GM23338 (cell line): ENCODE data around the gene NUCB2. TPM values are rescaled to one million over a fixed set of nuclear protein-coding genes. Genes with fewer than 3 reads are reported as not detected.

ENCODE experiments used
- ATAC-seq: fragments of 200-7000 bp; cut with Tn5 transposase; 3 replicates; pipeline ENCODE4 v1.9.1; 2020
- DNase-seq: peaks from one replicate; pipeline ENCODE4 v3.0.0-alpha.2; 2015; ENCODE audit warnings: low spot score
- H2AFZ ChIP-seq: fragments of 200-600 bp; sonication (generic); 2 replicates; pipeline ENCODE4 v1.8.0; 2016; ENCODE audit warnings: antibody characterized with exemption, mild to moderate bottlenecking, moderate library complexity
- H3F3A ChIP-seq: fragments of 200-600 bp; sonication (generic); replicated peaks from 2 replicates; pipeline ENCODE4 v1.8.0; 2017; ENCODE audit warnings: antibody characterized with exemption, mixed run types, low read depth
- H3K27ac ChIP-seq: fragments of 200-600 bp; sonication (generic); 2 replicates; pipeline ENCODE4 v1.6.1; 2016; ENCODE audit warnings: low read depth
- H3K27me3 ChIP-seq: fragments of 200-600 bp; sonication (generic); 2 replicates; pipeline ENCODE4 v1.8.0; 2016; ENCODE audit warnings: mild to moderate bottlenecking, mixed run types, moderate library complexity; ENCODE audit not compliant: insufficient read depth
- H3K36me3 ChIP-seq: fragments of 200-600 bp; sonication (generic); 2 replicates; pipeline ENCODE4 v1.8.0; 2016; ENCODE audit warnings: mild to moderate bottlenecking; ENCODE audit not compliant: insufficient read depth
- H3K4me1 ChIP-seq: fragments of 200-600 bp; sonication (generic); 2 replicates; pipeline ENCODE4 v1.8.0; 2016; ENCODE audit warnings: mild to moderate bottlenecking, moderate library complexity; ENCODE audit not compliant: insufficient read depth
- H3K4me2 ChIP-seq: fragments of 200-600 bp; sonication (generic); 2 replicates; pipeline ENCODE4 v1.7.1; 2017; ENCODE audit warnings: mixed run types
- H3K4me3 ChIP-seq: fragments of 200-600 bp; sonication (generic); 2 replicates; pipeline ENCODE4 v1.6.1; 2016; ENCODE audit warnings: mixed run types
- H3K79me2 ChIP-seq: fragments of 200-600 bp; sonication (generic); replicated peaks from 2 replicates; pipeline ENCODE4 v1.8.0; 2017; ENCODE audit warnings: mild to moderate bottlenecking; ENCODE audit not compliant: insufficient read depth
- H3K9me2 ChIP-seq: fragments of 200-600 bp; sonication (generic); 2 replicates; pipeline ENCODE4 v1.8.0; 2017; ENCODE audit not compliant: insufficient read depth
- H4K20me1 ChIP-seq: fragments of 200-600 bp; sonication (generic); replicated peaks from 2 replicates; pipeline ENCODE4 v1.8.0; 2017; ENCODE audit warnings: mild to moderate bottlenecking; ENCODE audit not compliant: insufficient read depth
- H3K27ac Mint-ChIP-seq: 2 replicates; pipeline ENCODE4 v1.8.0; 2020; ENCODE audit warnings: inconsistent platforms, mild to moderate bottlenecking, moderate library complexity, mixed read lengths
- H3K27me3 Mint-ChIP-seq: 3 replicates; pipeline ENCODE4 v1.8.0; 2022; ENCODE audit warnings: low read depth, mild to moderate bottlenecking, moderate library complexity, mixed read lengths, inconsistent platforms; ENCODE audit not compliant: insufficient read depth, poor library complexity
- H3K36me3 Mint-ChIP-seq: 3 replicates; pipeline ENCODE4 v1.8.0; 2021; ENCODE audit warnings: low read depth, mild to moderate bottlenecking, inconsistent platforms, moderate library complexity, mixed read lengths
- H3K4me1 Mint-ChIP-seq: 3 replicates; pipeline ENCODE4 v1.8.0; 2020; ENCODE audit warnings: mild to moderate bottlenecking, inconsistent platforms, mixed read lengths
- H3K4me3 Mint-ChIP-seq: 3 replicates; pipeline ENCODE4 v1.8.0; 2021; ENCODE audit warnings: moderate library complexity, mild to moderate bottlenecking, inconsistent platforms, mixed read lengths
- H3K9me3 Mint-ChIP-seq: 3 replicates; pipeline ENCODE4 v1.8.0; 2020; ENCODE audit warnings: moderate library complexity, mild to moderate bottlenecking, inconsistent platforms, mixed read lengths
- ETS1 ChIP-seq: IDR thresholded peaks from 2 replicates; pipeline ENCODE4 v1.6.1; 2016; ENCODE audit warnings: antibody characterized with exemption
- EZH2 ChIP-seq: fragments of 200-600 bp; sonication (generic); IDR thresholded peaks from one replicate; pipeline ENCODE4 v1.8.0; 2017; ENCODE audit warnings: antibody characterized with exemption, mild to moderate bottlenecking, low read depth; ENCODE audit not compliant: unreplicated experiment
- ZNF114 ChIP-seq: fragments of 250-450 bp; sonication (Bioruptor Pico); IDR thresholded peaks from 2 replicates; pipeline ENCODE4 v1.5.0; 2020; ENCODE audit warnings: mild to moderate bottlenecking, moderate library complexity
- ZNF331 ChIP-seq: fragments of 250-450 bp; sonication (Bioruptor Pico); IDR thresholded peaks from 2 replicates; pipeline ENCODE4 v1.5.0; 2020; ENCODE audit warnings: low read depth, mild to moderate bottlenecking, moderate library complexity
- ZNF462 ChIP-seq: fragments of 250-450 bp; sonication (Bioruptor Pico); IDR thresholded peaks from 2 replicates; pipeline ENCODE4 v1.5.0; 2020; ENCODE audit warnings: mild to moderate bottlenecking, moderate library complexity
- polyA plus RNA-seq: library from polyadenylated mRNA; unstranded; fragments of >200 nt; fragmentation: Nextera tagmentation; extraction: Ambion mirVana; gene quantifications from 2 replicates; pipeline ENCODE4 v1.2.1, GENCODE V29; 2016
- total RNA-seq: library from RNA; depleted of rRNA; stranded (reverse); fragments of >200 nt; shearing (Covaris generic); gene quantifications from 2 replicates; pipeline ENCODE4 v1.2.3, GENCODE V29; 2014
- TF ChIP-seq, protein P1 (sequence below), 2 experiments: fragments of 200-600 bp in 1 of 2; sonication (generic) in 1 of 2; conservative IDR thresholded peaks; 2 replicates each; pipeline versions ENCODE4 v1.5.1 to v1.6.1; 2016 to 2017; ENCODE audit warnings: antibody characterized with exemption in 2 of 2, low read depth in 2 of 2, mild to moderate bottlenecking in 2 of 2, moderate library complexity in 1 of 2

NUCB2 gene
- total and polyA plus RNA-seq, 2 experiments from 2014 or later: 16.6 to 86.9 TPM

DNA sequence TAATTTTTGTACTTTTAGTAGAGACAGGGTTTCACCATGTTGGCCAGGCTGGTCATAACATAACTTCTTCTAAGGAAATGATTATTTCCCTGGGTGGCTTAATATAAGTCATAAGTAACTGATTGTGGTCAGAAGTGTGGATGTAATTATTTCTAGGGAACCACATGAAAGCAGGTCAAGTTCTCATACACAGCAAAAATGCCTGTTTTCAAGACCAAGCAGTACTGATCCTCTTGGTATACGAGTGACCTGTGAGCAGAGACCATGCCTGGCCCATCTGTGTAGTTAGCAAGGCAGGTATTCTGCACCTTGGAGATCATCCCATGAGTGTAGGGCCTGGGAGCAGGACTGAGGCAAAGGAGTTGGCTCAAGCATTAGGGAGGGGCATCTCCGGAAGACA, 32.5 kb upstream of the NUCB2 start:
- H3K79me2 ChIP-seq: no peaks in the 10 kb centered on the region
- no peak overlapping the region for H3K4me2 ChIP-seq
- Mint-ChIP-seq H3K36me3 (no peaks in the 10 kb centered on the region), H3K4me1 (no peaks in the 10 kb centered on the region), H3K9me3 (no peaks in the 10 kb centered on the region), H3K27ac (no peak overlapping the region), H3K27me3 (peaks cover 5% of the 10 kb centered on the region), H3K4me3 (no peak overlapping the region)
- DNase-seq (no peak), ATAC-seq (no peak)
- H3K4me1 ChIP-seq: no peaks in the 10 kb centered on the region
- H4K20me1 ChIP-seq: no peaks in the 10 kb centered on the region
- no peaks in the 10 kb centered on the region for H3K27me3 ChIP-seq
- no peaks in the 10 kb centered on the region for H3K36me3 ChIP-seq
- TF ChIP-seq, protein P1, sequence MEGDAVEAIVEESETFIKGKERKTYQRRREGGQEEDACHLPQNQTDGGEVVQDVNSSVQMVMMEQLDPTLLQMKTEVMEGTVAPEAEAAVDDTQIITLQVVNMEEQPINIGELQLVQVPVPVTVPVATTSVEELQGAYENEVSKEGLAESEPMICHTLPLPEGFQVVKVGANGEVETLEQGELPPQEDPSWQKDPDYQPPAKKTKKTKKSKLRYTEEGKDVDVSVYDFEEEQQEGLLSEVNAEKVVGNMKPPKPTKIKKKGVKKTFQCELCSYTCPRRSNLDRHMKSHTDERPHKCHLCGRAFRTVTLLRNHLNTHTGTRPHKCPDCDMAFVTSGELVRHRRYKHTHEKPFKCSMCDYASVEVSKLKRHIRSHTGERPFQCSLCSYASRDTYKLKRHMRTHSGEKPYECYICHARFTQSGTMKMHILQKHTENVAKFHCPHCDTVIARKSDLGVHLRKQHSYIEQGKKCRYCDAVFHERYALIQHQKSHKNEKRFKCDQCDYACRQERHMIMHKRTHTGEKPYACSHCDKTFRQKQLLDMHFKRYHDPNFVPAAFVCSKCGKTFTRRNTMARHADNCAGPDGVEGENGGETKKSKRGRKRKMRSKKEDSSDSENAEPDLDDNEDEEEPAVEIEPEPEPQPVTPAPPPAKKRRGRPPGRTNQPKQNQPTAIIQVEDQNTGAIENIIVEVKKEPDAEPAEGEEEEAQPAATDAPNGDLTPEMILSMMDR (conservative IDR thresholded peaks at IDR 0.05; ENCODE audit: low read depth in 2 of 2): no peak
- TF ChIP-seq ZNF114: no peak
- H3K4me3 ChIP-seq: no peak overlapping the region
- no peak overlapping the region for H3K27ac ChIP-seq
- no peak overlapping the region for H2AFZ ChIP-seq
- H3F3A ChIP-seq: no peaks in the 10 kb centered on the region
- H3K9me2 ChIP-seq: no peaks in the 10 kb centered on the region

- Histone ChIP-seq H3K4me1 (no peaks in the 10 kb centered on the region), H3K27me3 (no peaks in the 10 kb centered on the region), H3K4me3 (no peak overlapping the region), H3K27ac (no peak overlapping the region), H3K9me2 (no peaks in the 10 kb centered on the region), H3K36me3 (no peaks in the 10 kb centered on the region), H3K79me2 (no peaks in the 10 kb centered on the region), H3F3A (no peaks in the 10 kb centered on the region), H3K4me2 (no peak overlapping the region), H2AFZ (no peak overlapping the region), H4K20me1 (no peaks in the 10 kb centered on the region)
- no peak overlapping the region for H3K27ac Mint-ChIP-seq
- no peaks in the 10 kb centered on the region for H3K4me1 Mint-ChIP-seq
- TF ChIP-seq, protein P1 (conservative IDR thresholded peaks at IDR 0.05; ENCODE audit: low read depth in 2 of 2): no peak
- TF ChIP-seq ZNF462 (CRISPR knock-in tag) (no peak), ETS1 (no peak), EZH2 (no peak), ZNF331 (no peak)
- H3K27me3 Mint-ChIP-seq: peaks cover 3% of the 10 kb centered on the region
- no peaks in the 10 kb centered on the region for H3K36me3 Mint-ChIP-seq
- ATAC-seq (no peak), DNase-seq (no peak)
- no peak overlapping the region for H3K4me3 Mint-ChIP-seq
- H3K9me3 Mint-ChIP-seq: no peaks in the 10 kb centered on the region
Observed at GRCh38 chr11:17250561-17251350, 25.8 kb upstream of the NUCB2 start.
